A549 treated with RU486 at 1 μM for 4 hours (cell line): ENCODE data around the gene CCR3. TPM values are rescaled to one million over a fixed set of nuclear protein-coding genes. Genes with fewer than 3 reads are reported as not detected.

Experiments
- total RNA-seq: library from RNA; stranded (reverse); fragments of 200-300 nt; extraction: Qiagen RNA extraction; gene quantifications from 5 replicates; pipeline ENCODE4 v1.2.3, GENCODE V29; 2022; ENCODE audit warnings: low read depth

Gene CCR3
- not detected in 5 replicates for total RNA-seq

GRCh38 chr3:46242120-46242519 is at the start of gene CCR3:
Gene CCR3, plus strand, starts transcription at chr3:46242460. Its CDS starts 22,699 bp downstream, at chr3:46265159.

DNA sequence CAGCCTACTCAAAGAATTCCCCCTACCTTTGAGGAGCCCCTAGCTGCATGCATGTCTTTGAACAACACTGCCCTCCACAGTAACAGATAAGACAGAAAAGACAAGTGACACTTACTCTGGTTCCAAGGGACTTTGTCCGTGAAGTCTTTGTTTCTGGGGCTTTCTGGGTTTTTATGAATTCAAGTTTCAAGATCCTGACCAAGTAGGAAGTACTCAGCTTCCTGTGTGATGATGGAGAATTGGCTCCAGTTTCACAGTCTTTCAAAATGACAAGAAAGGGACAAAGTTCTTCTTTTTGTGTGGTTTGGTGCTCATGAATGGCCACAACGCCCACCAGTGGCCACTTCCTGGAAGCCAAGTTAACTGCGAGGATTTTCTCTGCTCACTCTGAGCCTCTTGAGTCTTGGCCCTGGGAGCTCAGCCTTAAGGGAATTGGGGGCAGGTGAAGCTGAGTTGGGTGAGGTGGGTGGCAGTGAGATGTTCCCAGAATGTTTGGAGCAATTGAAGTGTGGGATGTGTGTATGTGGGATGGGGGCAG is 34.0 kb upstream of the CCR3 start, which contains the start of gene CCR1:
Gene CCR1 (minus strand): TSS at position 147 of the 538 bp plus-strand sequence. CDS start 4,000 bp downstream, outside the sequence.

Other genes starting within 250 kb of the CCR3 start
- 4.5 to 5.9 TPM (median 5.3 TPM) in 5 replicates for gene FYCO1, start 246.6 kb upstream of the CCR3 start, total RNA-seq
- not detected in 5 replicates for gene XCR1, start 215.0 kb upstream of the CCR3 start, total RNA-seq
- gene CCR1, start 34.1 kb upstream of the CCR3 start, total RNA-seq, result 0.05 TPM in 1 of 5 replicates, not detected in the others
- gene CCR2, start 111.7 kb downstream of the CCR3 start, total RNA-seq, result not detected in 5 replicates
- not detected in 5 replicates for gene CCR5, start 128.5 kb downstream of the CCR3 start, total RNA-seq
- gene CCRL2, start 164.8 kb downstream of the CCR3 start, total RNA-seq, result 0.12 to 0.43 TPM (median 0.23 TPM) in 4 of 5 replicates, not detected in the other
- not detected in 5 replicates for gene LTF, start 222.4 kb downstream of the CCR3 start, total RNA-seq